ENCODE measurements around the gene SYCE3. TPM values are rescaled to one million over a fixed set of nuclear protein-coding genes. Genes with fewer than 3 reads are reported as not detected.
A peak's percentile ranks its signal among the peaks of the same experiment; 100 is the strongest.

The SYCE3 gene
- total RNA-seq, 1 experiment from 2014 or later: not detected

DNA sequence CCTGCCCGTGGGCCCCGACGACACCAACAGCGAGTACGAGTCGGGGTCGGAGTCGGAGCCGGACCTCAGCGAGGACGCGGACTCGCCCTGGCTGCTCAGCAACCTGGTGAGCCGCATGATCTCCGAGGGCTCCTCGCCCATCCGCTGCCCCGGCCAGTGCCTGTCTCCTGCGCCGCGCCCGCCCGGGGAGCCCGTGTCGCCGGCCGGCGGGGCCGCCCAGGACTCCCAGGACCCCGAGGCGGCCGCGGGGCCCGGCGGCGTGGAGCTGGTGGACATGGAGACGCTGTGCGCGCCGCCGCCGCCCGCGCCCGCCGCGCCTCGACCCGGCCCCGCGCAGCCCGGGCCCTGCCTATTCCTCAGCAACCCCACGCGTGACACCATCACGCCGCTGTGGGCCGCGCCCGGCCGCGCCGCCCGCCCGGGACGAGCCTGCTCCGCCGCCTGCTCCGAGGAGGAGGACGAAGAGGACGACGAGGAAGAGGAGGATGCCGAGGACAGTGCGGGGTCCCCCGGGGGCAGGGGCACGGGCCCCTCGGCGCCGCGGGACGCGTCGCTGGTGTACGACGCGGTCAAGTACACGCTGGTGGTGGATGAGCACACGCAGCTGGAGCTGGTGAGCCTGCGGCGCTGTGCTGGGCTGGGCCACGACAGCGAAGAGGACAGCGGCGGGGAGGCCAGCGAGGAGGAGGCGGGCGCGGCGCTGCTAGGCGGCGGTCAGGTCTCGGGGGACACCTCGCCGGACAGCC lies 41.7 kb upstream of the SYCE3 start:
- Histone ChIP-seq H3K4me3 (no peak overlapping the region), H3K36me3 (no peaks in the 10 kb centered on the region), H3K4me1 (peaks cover 4% of the 10 kb centered on the region; the same call in 1 of the 2 replicates), H3K27ac (no peak overlapping the region), H3K9me3 (replicated peaks) (0 out of 2 replicates have a peak, but pooled peaks cover 3% of the 10 kb centered on the region), H3K27me3 (peaks cover 11% of the 10 kb centered on the region)
- DNase-seq: no peak

GRCh38 chr22:50603511-50604255 lies 41.0 kb upstream of the SYCE3 start:
- peaks cover 11% of the 10 kb centered on the region for H3K27me3 ChIP-seq
- H3K4me3 ChIP-seq: no peak overlapping the region
- DNase-seq: no peak
- no peak overlapping the region for H3K27ac ChIP-seq
- peaks cover 4% of the 10 kb centered on the region; the same call in 1 of the 2 replicates for H3K4me1 ChIP-seq
- H3K9me3 ChIP-seq (replicated peaks): 0 out of 2 replicates have a peak, but pooled peaks cover 3% of the 10 kb centered on the region
- H3K36me3 ChIP-seq: no peaks in the 10 kb centered on the region

- Histone ChIP-seq H3K36me3 (no peaks in the 10 kb centered on the region), H3K9me3 (replicated peaks) (0 out of 2 replicates have a peak, but pooled peaks cover 3% of the 10 kb centered on the region), H3K4me1 (peaks cover 4% of the 10 kb centered on the region; the same call in 1 of the 2 replicates), H3K27me3 (peaks cover 9% of the 10 kb centered on the region), H3K27ac (no peak overlapping the region), H3K4me3 (no peak overlapping the region)
- peak in 1 of 2 experiments; percentile 29 for DNase-seq
Observed at GRCh38 chr22:50602338-50602700, 39.6 kb upstream of the SYCE3 start.

DNA sequence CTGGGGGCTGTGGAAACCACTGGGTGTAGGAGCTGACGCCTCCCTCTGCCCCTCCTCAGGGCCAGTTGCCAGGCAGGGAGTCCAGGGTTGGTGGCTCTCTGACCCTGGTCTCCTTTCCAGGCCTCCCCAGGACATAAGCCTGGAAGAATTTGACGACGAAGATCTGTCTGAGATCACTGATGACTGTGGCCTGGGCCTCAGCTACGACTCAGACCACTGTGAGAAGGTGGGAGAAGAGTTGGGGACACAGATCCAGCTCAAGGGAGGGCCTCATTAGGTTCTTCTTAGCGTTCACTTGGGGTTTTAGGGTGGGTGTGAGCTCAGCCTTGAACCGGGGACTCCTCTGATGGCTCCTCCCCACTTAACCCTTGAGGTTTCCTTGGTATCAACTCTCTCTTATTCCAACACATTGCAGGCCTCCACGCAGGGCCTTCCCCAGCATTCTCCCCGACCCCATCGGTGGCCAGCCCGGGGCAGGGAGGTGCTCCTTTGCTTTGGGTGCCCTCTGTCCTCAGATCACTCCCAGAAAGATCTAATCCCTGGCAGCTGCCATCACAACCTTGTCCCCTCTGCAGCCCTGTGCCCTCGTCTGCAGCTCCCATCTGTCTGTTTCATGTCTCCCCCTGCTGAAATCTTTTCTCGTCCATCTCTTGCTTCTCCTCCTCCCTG lies 39.1 kb upstream of the SYCE3 start:
- Histone ChIP-seq H3K4me1 (peaks cover 4% of the 10 kb centered on the region; the same call in 1 of the 2 replicates), H3K4me3 (no peak overlapping the region), H3K27me3 (peaks cover 3% of the 10 kb centered on the region), H3K36me3 (no peaks in the 10 kb centered on the region), H3K27ac (no peak overlapping the region), H3K9me3 (replicated peaks) (0 out of 2 replicates have a peak, but pooled peaks cover 3% of the 10 kb centered on the region)
- DNase-seq: no peak

DNA sequence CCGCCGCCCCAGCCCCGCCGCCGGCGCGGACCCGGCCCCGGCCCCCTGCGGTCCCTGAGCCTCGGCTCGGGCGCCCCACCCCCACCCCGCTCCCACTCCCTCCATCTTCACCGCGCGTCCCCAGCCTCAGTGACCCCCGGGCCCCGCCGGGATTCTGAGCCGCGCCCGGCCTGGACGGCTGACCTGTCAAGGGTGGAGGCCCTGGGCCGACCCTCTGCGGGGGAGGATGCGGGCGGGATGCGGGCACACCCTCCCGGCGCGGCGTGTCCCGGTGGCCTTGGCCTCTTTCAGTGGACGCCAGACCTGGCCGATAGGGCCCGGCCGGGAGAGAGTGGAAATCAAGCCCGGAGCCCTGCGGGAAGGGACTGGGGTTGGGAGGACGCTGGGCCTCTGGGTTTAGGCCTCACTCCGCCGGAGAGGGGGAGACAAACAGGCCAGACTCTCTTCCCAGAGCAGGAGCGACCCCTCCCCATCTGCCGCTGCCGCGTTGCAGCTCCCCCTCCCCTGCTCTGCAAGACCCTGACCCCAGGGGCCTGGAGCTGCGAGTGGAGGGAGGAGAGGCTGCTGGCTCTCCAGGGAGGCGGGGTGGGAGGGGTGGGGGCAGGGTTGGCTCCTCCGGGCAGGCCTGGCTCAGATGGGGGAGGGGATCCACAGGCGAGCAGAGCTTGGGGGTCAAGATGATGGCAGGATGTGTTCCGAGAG lies 38.4 kb upstream of the SYCE3 start:
- Histone ChIP-seq H3K27me3 (peaks cover 3% of the 10 kb centered on the region; the same call in 1 of the 2 replicates), H3K4me1 (peaks cover 4% of the 10 kb centered on the region; the same call in 1 of the 2 replicates), H3K4me3 (no peak overlapping the region), H3K9me3 (replicated peaks) (0 out of 2 replicates have a peak, but pooled peaks cover 3% of the 10 kb centered on the region), H3K36me3 (no peaks in the 10 kb centered on the region), H3K27ac (no peak overlapping the region)
- DNase-seq: no peak

- no peak within 1 kb of the TSS for H3K27ac ChIP-seq
- H3K4me3 ChIP-seq: no peak within 1 kb of the TSS
- peaks cover 2% of the 10 kb centered on the region; the same call in 1 of the 2 replicates for H3K27me3 ChIP-seq
- 0 out of 2 replicates have a peak, but pooled peaks cover 3% of the 10 kb centered on the region for H3K9me3 ChIP-seq (replicated peaks)
- H3K4me1 ChIP-seq: peaks cover 4% of the 10 kb centered on the region; the same call in 1 of the 2 replicates
- no peaks in the 10 kb centered on the region for H3K36me3 ChIP-seq
- DNase-seq: no peak
Observed at GRCh38 chr22:50600538-50600937, 37.8 kb upstream of the SYCE3 start, which contains the start of gene MAPK8IP2. MAPK8IP2 (plus strand) TSS chr22:50600793; CDS start chr22:50600819, 26 bp downstream.

DNA sequence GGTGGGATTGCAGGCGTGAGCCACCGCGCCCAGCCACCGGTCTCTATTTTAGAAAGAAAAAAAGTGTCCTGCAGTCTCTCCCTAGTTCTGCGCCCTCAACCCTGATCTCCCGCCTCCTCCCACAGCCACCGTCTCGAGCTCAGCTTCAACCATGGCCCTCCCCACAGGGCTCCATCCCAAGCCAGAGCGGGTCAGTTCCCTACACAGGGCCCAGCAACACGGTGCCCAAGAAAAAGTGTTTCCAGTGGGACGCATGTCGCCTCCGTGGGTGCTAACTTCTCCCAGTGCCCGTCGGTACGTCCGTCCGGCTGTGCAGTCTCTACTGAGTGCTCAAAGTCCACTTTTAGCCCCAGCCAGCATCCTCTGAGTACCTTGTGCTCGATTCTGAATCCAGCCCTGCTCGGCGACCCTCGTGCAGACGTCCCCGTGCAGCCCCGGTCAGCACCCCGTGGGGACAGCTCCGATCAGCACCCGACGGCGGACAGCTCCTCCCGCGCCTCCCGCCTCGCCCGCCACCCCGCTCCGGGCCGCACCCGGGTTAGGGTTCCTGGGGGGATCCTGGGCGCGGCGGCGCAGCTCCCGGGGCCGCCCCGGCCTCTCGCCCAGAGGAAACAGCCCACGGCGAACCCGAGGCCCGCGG lies 37.2 kb upstream of the SYCE3 start:
- no peak overlapping the region for H3K27ac ChIP-seq
- H3K36me3 ChIP-seq: no peaks in the 10 kb centered on the region
- no peaks in the 10 kb centered on the region for H3K27me3 ChIP-seq
- DNase-seq: peak; percentile 54 to 55
- 0 out of 2 replicates have a peak, but pooled peaks cover 3% of the 10 kb centered on the region for H3K9me3 ChIP-seq (replicated peaks)
- peaks cover 4% of the 10 kb centered on the region; the same call in 1 of the 2 replicates for H3K4me1 ChIP-seq
- no peak overlapping the region for H3K4me3 ChIP-seq

GRCh38 chr22:50597097-50597496 lies 34.4 kb upstream of the SYCE3 start:
- H3K4me3 ChIP-seq: no peak overlapping the region
- H3K27me3 ChIP-seq: no peaks in the 10 kb centered on the region
- DNase-seq: no peak
- H3K4me1 ChIP-seq: peaks cover under 1% of the 10 kb centered on the region; the same call in 1 of the 2 replicates
- no peak overlapping the region for H3K27ac ChIP-seq
- 0 out of 2 replicates have a peak, but pooled peaks cover 3% of the 10 kb centered on the region for H3K9me3 ChIP-seq (replicated peaks)
- H3K36me3 ChIP-seq: no peaks in the 10 kb centered on the region

DNA sequence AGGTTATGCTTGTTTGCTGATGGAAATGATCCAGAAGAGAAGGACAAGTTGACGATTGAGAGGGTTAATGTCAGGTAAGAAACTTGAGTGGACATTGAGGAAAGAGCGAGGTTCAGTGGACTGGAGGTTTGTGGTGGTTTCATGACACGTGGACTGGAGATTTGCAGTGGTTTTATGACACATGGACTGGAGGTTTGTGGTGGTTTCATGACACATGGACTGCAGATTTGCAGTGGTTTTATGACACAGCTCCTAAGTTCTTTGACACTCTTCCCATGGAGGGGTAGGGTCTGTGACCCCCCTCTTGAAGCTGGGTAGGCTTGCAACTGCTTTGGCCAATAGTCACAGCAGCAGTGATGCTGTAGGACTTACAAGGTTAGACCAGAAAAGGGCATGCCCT lies 32.5 kb upstream of the SYCE3 start:
- Histone ChIP-seq H3K4me1 (no peaks in the 10 kb centered on the region), H3K36me3 (no peaks in the 10 kb centered on the region), H3K9me3 (replicated peaks) (no peaks in the 10 kb centered on the region), H3K4me3 (no peak overlapping the region), H3K27me3 (no peaks in the 10 kb centered on the region), H3K27ac (no peak overlapping the region)
- DNase-seq: no peak

DNA sequence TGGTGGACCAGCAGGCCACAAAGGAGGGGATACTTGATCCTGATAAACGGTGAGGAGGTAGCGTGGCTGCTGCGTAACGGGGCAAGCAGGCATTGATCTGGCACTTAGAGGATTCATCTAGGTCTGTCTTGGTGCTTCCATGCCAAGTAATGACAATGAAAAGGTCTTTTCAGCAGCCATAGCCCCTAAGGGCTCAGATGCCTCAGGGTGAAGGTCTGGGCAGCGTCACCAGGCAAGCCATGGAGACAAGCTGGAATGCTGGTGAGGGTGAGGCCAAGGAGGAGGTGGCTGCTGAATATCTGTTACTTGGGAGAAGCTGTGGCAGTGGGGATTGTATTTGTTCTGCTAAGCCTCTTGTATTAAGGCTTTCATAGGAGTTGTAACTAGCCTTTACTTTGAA lies 24.7 kb upstream of the SYCE3 start:
- H3K27me3 ChIP-seq: no peaks in the 10 kb centered on the region
- 0 out of 2 replicates have a peak, but pooled peaks cover 2% of the 10 kb centered on the region for H3K4me1 ChIP-seq
- DNase-seq: no peak
- no peaks in the 10 kb centered on the region for H3K36me3 ChIP-seq
- H3K4me3 ChIP-seq: no peak overlapping the region
- H3K27ac ChIP-seq: no peak overlapping the region
- no peaks in the 10 kb centered on the region for H3K9me3 ChIP-seq (replicated peaks)

DNA sequence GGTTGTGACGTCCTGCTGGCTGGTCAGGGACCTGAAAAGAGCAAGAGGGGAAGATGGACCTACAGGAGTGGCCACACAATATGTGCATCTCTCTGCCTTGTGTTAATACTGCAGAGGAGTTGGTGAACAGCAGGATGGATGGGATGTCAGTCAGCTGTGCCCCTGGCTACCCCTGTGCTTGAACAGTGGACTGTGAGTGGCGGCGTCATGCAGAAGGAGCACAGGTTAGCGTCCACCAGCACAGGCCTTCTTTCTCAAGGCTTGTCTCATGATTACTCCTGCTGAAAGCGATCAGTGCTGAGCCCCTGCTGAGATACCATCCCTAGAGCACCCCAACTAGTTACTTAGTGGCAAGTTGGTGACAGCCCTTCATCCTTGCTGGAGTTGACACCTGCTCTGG lies 23.7 kb upstream of the SYCE3 start:
- DNase-seq: no peak
- no peaks in the 10 kb centered on the region for H3K9me3 ChIP-seq (replicated peaks)
- H3K27me3 ChIP-seq: no peaks in the 10 kb centered on the region
- peaks cover 2% of the 10 kb centered on the region; the same call in 1 of the 2 replicates for H3K4me1 ChIP-seq
- no peaks in the 10 kb centered on the region for H3K36me3 ChIP-seq
- no peak overlapping the region for H3K4me3 ChIP-seq
- no peak overlapping the region for H3K27ac ChIP-seq

DNA sequence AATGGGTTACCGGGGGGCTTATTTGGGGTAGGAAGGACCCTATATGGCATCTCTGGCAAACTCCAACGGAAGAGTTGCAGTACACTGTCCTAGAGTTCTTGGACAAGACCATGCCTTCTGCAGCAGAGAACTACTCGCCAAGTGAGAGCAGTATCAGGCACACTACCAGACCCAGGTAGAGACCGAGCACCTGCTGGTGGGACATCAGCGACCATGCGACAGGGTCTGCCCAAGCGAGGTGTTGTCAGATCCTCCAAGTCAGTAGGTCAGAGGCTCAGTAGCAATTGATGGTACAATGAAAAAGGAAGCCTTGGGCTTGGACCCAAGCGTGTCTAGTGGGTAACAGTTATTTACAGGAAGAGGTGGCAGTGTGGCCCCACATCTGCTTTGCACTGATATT lies 23.1 kb upstream of the SYCE3 start:
- Histone ChIP-seq H3K9me3 (replicated peaks) (no peaks in the 10 kb centered on the region), H3K36me3 (no peaks in the 10 kb centered on the region), H3K4me1 (peaks cover 2% of the 10 kb centered on the region; the same call in 1 of the 2 replicates), H3K27me3 (no peaks in the 10 kb centered on the region), H3K4me3 (no peak overlapping the region), H3K27ac (no peak overlapping the region)
- no peak for DNase-seq

DNA sequence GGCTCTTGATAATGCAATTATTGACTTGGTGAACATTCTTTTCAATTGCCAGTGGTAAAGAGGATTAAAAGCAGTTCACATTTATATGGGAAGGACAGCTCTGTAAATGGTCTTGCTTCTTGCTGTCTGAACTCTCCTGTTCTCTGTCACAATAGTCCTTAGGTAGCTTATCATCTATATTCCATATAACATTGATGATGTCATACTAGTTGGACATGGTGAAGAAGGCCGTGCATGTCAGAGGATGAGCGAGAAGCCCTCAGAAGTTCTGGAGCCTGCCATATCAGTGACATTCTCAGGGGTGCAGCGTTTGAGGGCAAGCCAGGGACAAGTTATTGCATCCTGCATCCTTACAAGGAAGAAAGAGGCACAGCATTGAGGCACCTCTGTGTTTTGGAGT lies 22.5 kb upstream of the SYCE3 start:
- Histone ChIP-seq H3K4me1 (peaks cover 2% of the 10 kb centered on the region; the same call in 1 of the 2 replicates), H3K36me3 (no peaks in the 10 kb centered on the region), H3K9me3 (replicated peaks) (no peaks in the 10 kb centered on the region), H3K27ac (no peak overlapping the region), H3K27me3 (no peaks in the 10 kb centered on the region), H3K4me3 (no peak overlapping the region)
- no peak for DNase-seq

Data from SJCRH30 (cell line).